K562 (cell line): ENCODE results near the gene PLCD1. TPM values are rescaled to one million over a fixed set of nuclear protein-coding genes. Genes with fewer than 3 reads are reported as not detected.

ENCODE experiments used
- ATAC-seq: fragments of 200-7000 bp; cut with Tn5 transposase; 3 replicates; pipeline ENCODE4 v1.9.1; 2020; ENCODE audit warnings: moderate library complexity
- BruUV-seq: library from RNA; stranded (reverse); fragments of 400-500 nt; replicated peaks from 2 replicates; lab custom pipeline; 2021; lab: Mats Ljungman, UMichigan
- CTCF ChIA-PET: fragments of 300-600 bp; formaldehyde crosslinking; extraction: SDS; loops from one replicate; lab custom pipeline; 2021; ENCODE audit warnings: low intra/inter-chr PET ratio; lab: Yijun Ruan, JAX
- POLR2A ChIA-PET: fragments of 300-600, 350-650 bp; sonication (Branson Sonifier 250); formaldehyde crosslinking; extraction: SDS; loops from one replicate; lab custom pipeline; 2021; ENCODE audit warnings: antibody characterized with exemption, inconsistent platforms; lab: Yijun Ruan, JAX
- DNase-seq, 4 experiments: peaks; one replicate each; pipeline versions ENCODE4 v3.0.0 to v3.0.0-alpha.2; 2011 to 2018; ENCODE audit warnings: low spot score in 3 of 4, mixed read lengths in 3 of 4; ENCODE audit errors: extremely low read depth in 1 of 4
- FAIRE-seq: peaks from 2 replicates; lab custom pipeline; 2011; peaks lifted over from hg19 to GRCh38; lab: Jason Lieb, UNC
- H2AFZ ChIP-seq: 2 replicates; pipeline ENCODE4 v1.6.0; 2011; ENCODE audit warnings: low read depth, low read length, control low read depth, inconsistent platforms
- H3K27ac ChIP-seq: fragments of 200-600 bp; 3 replicates; pipeline ENCODE4 v1.8.0; 2011; ENCODE audit warnings: low read depth, mild to moderate bottlenecking, control low read depth, inconsistent platforms, low read length, moderate library complexity, mixed read lengths; ENCODE audit errors: extremely low read depth
- H3K27me3 ChIP-seq, 2 experiments: fragments of 300-600 bp in 1 of 2; 2 replicates in 1 of 2; 3 replicates in 1 of 2; pipeline versions ENCODE4 v1.6.0 to v1.8.0; 2011; ENCODE audit warnings: inconsistent platforms in 2 of 2, low read length in 2 of 2, mild to moderate bottlenecking in 1 of 2, mixed read lengths in 1 of 2, moderate library complexity in 1 of 2; ENCODE audit not compliant: control insufficient read depth in 2 of 2, insufficient read depth in 2 of 2
- H3K36me3 ChIP-seq: fragments of 300-600 bp; 3 replicates; pipeline ENCODE4 v1.8.0; 2011; ENCODE audit warnings: mild to moderate bottlenecking, low read length, inconsistent platforms; ENCODE audit not compliant: control insufficient read depth, insufficient read depth
- H3K4me1 ChIP-seq, 2 experiments: fragments of 200-600 bp in 1 of 2; replicated peaks in 1 of 2; 2 replicates in 1 of 2; 3 replicates in 1 of 2; pipeline versions ENCODE4 v1.5.1 to v1.8.0; 2011; ENCODE audit warnings: inconsistent platforms in 2 of 2, low read length in 2 of 2, mild to moderate bottlenecking in 1 of 2, mixed read lengths in 1 of 2, moderate library complexity in 1 of 2; ENCODE audit not compliant: control insufficient read depth in 2 of 2, insufficient read depth in 2 of 2
- H3K4me2 ChIP-seq: 2 replicates; pipeline ENCODE4 v1.6.1; 2011; ENCODE audit warnings: low read length, control low read depth, inconsistent platforms, mixed read lengths; ENCODE audit not compliant: insufficient read depth
- H3K4me3 ChIP-seq: fragments of 200-600 bp; sonication (generic), shearing (Covaris generic); 2 replicates; pipeline ENCODE4 v1.5.1; 2016; ENCODE audit warnings: control low read depth, inconsistent platforms
- H3K79me2 ChIP-seq: fragments of 200-600 bp; 3 replicates; pipeline ENCODE4 v1.8.0; 2011; ENCODE audit warnings: low read length, inconsistent platforms; ENCODE audit not compliant: control insufficient read depth, insufficient read depth
- H3K9ac ChIP-seq, 2 experiments: 2 replicates each; pipeline versions ENCODE4 v1.6.0 to v1.6.1; 2011; ENCODE audit warnings: low read depth in 2 of 2, low read length in 2 of 2, control low read depth in 1 of 2, inconsistent platforms in 1 of 2, mild to moderate bottlenecking in 1 of 2, mixed read lengths in 1 of 2; ENCODE audit not compliant: insufficient read depth in 1 of 2
- H3K9me1 ChIP-seq: one replicate; pipeline ENCODE4 v1.6.0; 2011; ENCODE audit warnings: inconsistent platforms, mild to moderate bottlenecking, low read length, moderate library complexity; ENCODE audit not compliant: control insufficient read depth, insufficient read depth
- H3K9me3 ChIP-seq: replicated peaks from 2 replicates; pipeline ENCODE4 v1.5.1; 2011; ENCODE audit warnings: low read depth, low read length, inconsistent platforms; ENCODE audit not compliant: control insufficient read depth, insufficient read depth
- H4K20me1 ChIP-seq: replicated peaks from 2 replicates; pipeline ENCODE4 v1.6.1; 2011; ENCODE audit warnings: low read length, inconsistent platforms, mixed read lengths; ENCODE audit not compliant: control insufficient read depth, insufficient read depth
- BRF2 ChIP-seq: IDR thresholded peaks from 3 replicates; pipeline ENCODE4 v1.6.1; 2011; ENCODE audit warnings: borderline replicate concordance, mild to moderate bottlenecking; ENCODE audit not compliant: insufficient read length, insufficient read depth
- HOMEZ ChIP-seq: fragments of 250-450 bp; sonication (Bioruptor Pico); IDR thresholded peaks from 2 replicates; pipeline ENCODE4 v1.4.0; 2020; ENCODE audit warnings: mild to moderate bottlenecking, moderate library complexity
- MLLT1 ChIP-seq, 2 experiments: fragments of 450-650 bp; IDR thresholded peaks; 2 replicates each; pipeline ENCODE4 v1.6.1; 2016
- NFIC ChIP-seq: fragments of 450-650 bp; IDR thresholded peaks from 2 replicates; pipeline ENCODE4 v1.6.1; 2017; ENCODE audit warnings: mild to moderate bottlenecking, inconsistent platforms
- TFE3 ChIP-seq: fragments of 450-650 bp; formaldehyde crosslinking; IDR thresholded peaks from 2 replicates; pipeline ENCODE4 v1.4.0; 2020; ENCODE audit warnings: mild to moderate bottlenecking, mixed read lengths
- ZBTB33 ChIP-seq: sonication (generic); formaldehyde crosslinking; IDR thresholded peaks from 2 replicates; pipeline ENCODE4 v1.8.1; 2023; ENCODE audit warnings: mild to moderate bottlenecking, missing genetic modification reagents
- WGBS: fragments of 100-300 bp; shearing (Covaris generic); methylation state at CpG from one replicate; pipeline ENCODE4 v1.1.6; 2016; ENCODE audit warnings: low coverage, mixed read lengths; ENCODE audit not compliant: insufficient coverage; ENCODE audit errors: missing lambda C conversion rate; 5-methylcytosine and 5-hydroxymethylcytosine counted together
- in situ Hi-C: fragments of 300-500 bp; cut with MboI; formaldehyde crosslinking; loops from 4 replicates; pipeline ENCODE4 v1.15.0; 2018; ENCODE audit warnings: inconsistent platforms, mixed read lengths
- intact Hi-C: fragments of 100-400 bp; cut with micrococcal nuclease; formaldehyde crosslinking; loops from 2 replicates; pipeline ENCODE4 v1.14.2; 2022
- polyA plus RNA-seq, 8 experiments: library from polyadenylated mRNA; depleted of rRNA in 4 of 8; stranded (reverse) in 5 of 8; unstranded in 3 of 8; fragments of >200 nt; fragmentation: Nextera tagmentation in 2 of 8; fragmentation: Illumina TruSeq in 1 of 8; extraction: Ambion mirVana in 2 of 8; extraction: Trizol in 1 of 8; gene quantifications; 2 replicates each; pipeline versions ENCODE4 v1.2.1 to v1.2.3, GENCODE V29; 2011 to 2014; ENCODE audit warnings: inconsistent platforms in 1 of 8, missing spikeins in 1 of 8
- total RNA-seq, 7 experiments: library from RNA; depleted of rRNA in 6 of 7; stranded (reverse); fragments of >200 nt in 6 of 7; fragmentation: Illumina TruSeq in 2 of 7; extraction: Trizol in 2 of 7; gene quantifications; 2 replicates each; pipeline versions ENCODE4 v1.2.1 to v1.2.3, GENCODE V29; 2011 to 2021; ENCODE audit warnings: low replicate concordance in 1 of 7

Gene PLCD1
- total and polyA plus RNA-seq, 9 of the 15 experiments (the other 6 are each of a cell fraction or from before 2014, with no cell fraction given) = 5.4 to 209 (median 116) TPM

GRCh38 chr3:37990527-37990926 is 38.9 kb downstream of the PLCD1 start, which contains the start of gene VILL:
TSS of gene VILL (plus strand) at chr3:37990786. CDS start at chr3:37993673, 2,887 bp downstream.
- ATAC-seq (no peak), FAIRE-seq (no peak), DNase-seq (no peak)
- intact Hi-C loops (no loop called here), in situ Hi-C loops (no loop called here)
- Histone ChIP-seq H3K27ac (no peak within 1 kb of the TSS; the same call in 2 of the 3 replicates), H3K36me3 (peaks cover 5% of the 10 kb centered on the region), H3K4me3 (no peak within 1 kb of the TSS), H3K27me3 (no peaks in the 10 kb centered on the region), H3K9me1 (no peaks in the 10 kb centered on the region), H4K20me1 (no peaks in the 10 kb centered on the region), H3K4me2 (no peak within 1 kb of the TSS), H2AFZ (peak within 1 kb of the TSS; percentile 47; the same call in 1 of the 2 replicates), H3K9ac (peak within 1 kb of the TSS in 1 of 2 experiments; percentile 80; a peak in 2 of 4 replicates), H3K79me2 (peaks cover 13% of the 10 kb centered on the region), H3K4me1 (peaks cover 60 to 78% of the 10 kb centered on the region in 2 experiments), H3K9me3 (no peaks in the 10 kb centered on the region)
- WGBS = 81% methylated on average over 9 of the region's 10 CpGs
- CTCF ChIA-PET = no interaction called here
- POLR2A ChIA-PET = interaction anchor here (1.9 kb wide), 1 partner anchor 17 kb away, joined by 5 read pairs; no protein-coding TSS in a partner anchor
- BruUV-seq = no TSS peak
- peak; percentile 68; the same call in 1 of the 2 replicates for TF ChIP-seq ZBTB33 (CRISPR knock-in tag)
- TF ChIP-seq MLLT1 (IDR thresholded peaks at IDR 0.05) = peak in 1 of 2 experiments; percentile 46; a peak in 1 of 4 replicates
- TF ChIP-seq HOMEZ (CRISPR knock-in tag) = no peak
- no peak for TF ChIP-seq TFE3
- TF ChIP-seq BRF2 = no peak
- TF ChIP-seq NFIC = peak; percentile 70
